Measurements from ENCODE around the gene CBLC.

CBLC gene

GRCh38 chr19:44846455-44847143, 68.9 kb downstream of the CBLC start:
- H3K4me3 ChIP-seq (ENCODE audit: control insufficient read depth, low read depth, low read length), result peak overlapping the region; percentile 94
- DNase-seq (ENCODE audit: low read depth), result no peak
- no peak for TF ChIP-seq CTCF (conservative IDR thresholded peaks at IDR 0.05; ENCODE audit: control insufficient read depth, insufficient read depth, low read depth, low read length)

- DNase-seq (ENCODE audit: low read depth), result peak; percentile 36
- TF ChIP-seq CTCF (conservative IDR thresholded peaks at IDR 0.05; ENCODE audit: control insufficient read depth, insufficient read depth, low read depth, low read length), result no peak
- H3K4me3 ChIP-seq (ENCODE audit: control insufficient read depth, low read depth, low read length), result peak overlapping the region; percentile 94
These were observed 69.7 kb downstream of the CBLC start for GRCh38 chr19:44847144-44848035.

GRCh38 chr19:44848036-44848811, 70.5 kb downstream of the CBLC start:
- TF ChIP-seq CTCF (conservative IDR thresholded peaks at IDR 0.05; ENCODE audit: control insufficient read depth, insufficient read depth, low read depth, low read length), result no peak
- H3K4me3 ChIP-seq (ENCODE audit: control insufficient read depth, low read depth, low read length), result peak overlapping the region; percentile 94
- DNase-seq (ENCODE audit: low read depth), result peak; percentile 54

GRCh38 chr19:44848812-44849447, 71.2 kb downstream of the CBLC start:
- no peak for TF ChIP-seq CTCF (conservative IDR thresholded peaks at IDR 0.05; ENCODE audit: control insufficient read depth, insufficient read depth, low read depth, low read length)
- no peak for DNase-seq (ENCODE audit: low read depth)
- peak overlapping the region; percentile 94 for H3K4me3 ChIP-seq (ENCODE audit: control insufficient read depth, low read depth, low read length)

All from fibroblast of mammary gland (primary cell).